ENCODE measurements around the gene RTP5.
A peak's percentile ranks its signal among the peaks of the same experiment; 100 is the strongest.
"Not testable (repeated sequence)": the region's sequence is repeated elsewhere in the genome, so short reads cannot be mapped to it uniquely, and the experiment has no call there.

RTP5 gene

GRCh38 chr2:241871538-241872312 lies 2.2 kb downstream of the RTP5 start:
- DNase-seq, result no peak

GRCh38 chr2:241872313-241872642 lies 2.7 kb downstream of the RTP5 start:
- no peak for DNase-seq

GRCh38 chr2:241873081-241873802 lies 3.7 kb downstream of the RTP5 start:
- no peak for DNase-seq

- DNase-seq, result no peak
Observed at GRCh38 chr2:241873803-241874110, 4.2 kb downstream of the RTP5 start.

- no peak for DNase-seq
Observed at GRCh38 chr2:241874277-241874925, 4.9 kb downstream of the RTP5 start.

- DNase-seq, result not testable (repeated sequence)
Observed at GRCh38 chr2:241875754-241876527, 6.4 kb downstream of the RTP5 start.

GRCh38 chr2:241876528-241877196 lies 7.1 kb downstream of the RTP5 start:
- no peak for DNase-seq

- no peak for DNase-seq
Observed at GRCh38 chr2:241877197-241877685, 7.7 kb downstream of the RTP5 start.

GRCh38 chr2:241877989-241878970 lies 8.8 kb downstream of the RTP5 start:
- DNase-seq, result peak; percentile 28

GRCh38 chr2:241879326-241879725 lies 9.8 kb downstream of the RTP5 start:
- no peak for DNase-seq

- no peak for DNase-seq
Observed at GRCh38 chr2:241880311-241881073, 11.0 kb downstream of the RTP5 start.

- DNase-seq, result peak; percentile 24
Observed at GRCh38 chr2:241882091-241882625, 12.6 kb downstream of the RTP5 start.

GRCh38 chr2:241884951-241885290 lies 15.4 kb downstream of the RTP5 start:
- DNase-seq, result no peak

GRCh38 chr2:241885291-241885945 lies 15.9 kb downstream of the RTP5 start:
- no peak for DNase-seq

- no peak for DNase-seq
Observed at GRCh38 chr2:241885946-241886643, 16.6 kb downstream of the RTP5 start.

GRCh38 chr2:241886840-241887447 lies 17.4 kb downstream of the RTP5 start:
- DNase-seq, result no peak

GRCh38 chr2:241887806-241888522 lies 18.4 kb downstream of the RTP5 start:
- no peak for DNase-seq

- DNase-seq, result no peak
Observed at GRCh38 chr2:241888641-241889040, 19.1 kb downstream of the RTP5 start.
